ENCODE data around the gene CRLF3. TPM values are rescaled to one million over a fixed set of nuclear protein-coding genes. Genes with fewer than 3 reads are reported as not detected.

The CRLF3 gene, protein sequence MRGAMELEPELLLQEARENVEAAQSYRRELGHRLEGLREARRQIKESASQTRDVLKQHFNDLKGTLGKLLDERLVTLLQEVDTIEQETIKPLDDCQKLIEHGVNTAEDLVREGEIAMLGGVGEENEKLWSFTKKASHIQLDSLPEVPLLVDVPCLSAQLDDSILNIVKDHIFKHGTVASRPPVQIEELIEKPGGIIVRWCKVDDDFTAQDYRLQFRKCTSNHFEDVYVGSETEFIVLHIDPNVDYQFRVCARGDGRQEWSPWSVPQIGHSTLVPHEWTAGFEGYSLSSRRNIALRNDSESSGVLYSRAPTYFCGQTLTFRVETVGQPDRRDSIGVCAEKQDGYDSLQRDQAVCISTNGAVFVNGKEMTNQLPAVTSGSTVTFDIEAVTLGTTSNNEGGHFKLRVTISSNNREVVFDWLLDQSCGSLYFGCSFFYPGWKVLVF
- total RNA-seq: 16.4 and 27.0 TPM in 2 replicates

DNA sequence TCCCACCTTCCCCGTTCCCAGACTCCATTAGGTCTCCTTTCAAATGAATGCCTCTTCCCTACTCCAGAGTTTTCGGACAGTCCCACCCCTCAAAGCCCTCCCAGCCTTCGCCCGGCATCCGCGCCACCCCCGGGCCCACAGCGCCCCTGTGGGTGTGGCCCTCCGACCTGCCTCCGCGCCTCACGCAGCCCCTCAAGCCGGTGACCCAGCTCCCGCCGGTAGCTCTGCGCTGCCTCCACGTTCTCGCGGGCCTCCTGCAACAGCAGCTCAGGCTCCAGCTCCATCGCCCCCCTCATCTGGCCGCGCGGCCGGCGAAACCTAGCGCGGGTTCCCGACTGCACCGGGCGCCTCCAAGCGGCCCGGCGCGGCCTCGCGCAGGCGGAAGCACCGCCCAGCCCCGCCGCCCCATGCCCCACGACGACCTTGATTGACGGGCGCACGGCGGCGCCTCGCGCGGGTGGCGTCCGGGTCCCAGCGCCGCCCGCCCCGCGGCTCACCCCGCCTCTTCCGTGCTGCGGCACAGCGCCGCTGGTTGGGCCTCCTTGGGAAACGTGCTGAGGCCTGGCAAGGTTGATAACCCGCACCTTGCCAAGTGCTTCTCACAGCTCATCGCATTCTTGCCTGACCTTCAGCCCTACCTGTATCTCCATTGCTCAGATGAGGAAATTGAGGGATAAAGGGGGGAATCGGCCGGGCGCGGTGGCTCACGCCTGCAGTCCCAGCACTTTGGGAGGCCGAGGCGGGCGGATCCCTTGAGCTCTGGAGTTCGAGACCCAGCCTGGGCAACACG is at the start of gene CRLF3:
CRLF3 (minus strand) TSS at position 337 of the 790 bp plus-strand sequence; CDS start at position 296, 41 bp downstream.

DNA sequence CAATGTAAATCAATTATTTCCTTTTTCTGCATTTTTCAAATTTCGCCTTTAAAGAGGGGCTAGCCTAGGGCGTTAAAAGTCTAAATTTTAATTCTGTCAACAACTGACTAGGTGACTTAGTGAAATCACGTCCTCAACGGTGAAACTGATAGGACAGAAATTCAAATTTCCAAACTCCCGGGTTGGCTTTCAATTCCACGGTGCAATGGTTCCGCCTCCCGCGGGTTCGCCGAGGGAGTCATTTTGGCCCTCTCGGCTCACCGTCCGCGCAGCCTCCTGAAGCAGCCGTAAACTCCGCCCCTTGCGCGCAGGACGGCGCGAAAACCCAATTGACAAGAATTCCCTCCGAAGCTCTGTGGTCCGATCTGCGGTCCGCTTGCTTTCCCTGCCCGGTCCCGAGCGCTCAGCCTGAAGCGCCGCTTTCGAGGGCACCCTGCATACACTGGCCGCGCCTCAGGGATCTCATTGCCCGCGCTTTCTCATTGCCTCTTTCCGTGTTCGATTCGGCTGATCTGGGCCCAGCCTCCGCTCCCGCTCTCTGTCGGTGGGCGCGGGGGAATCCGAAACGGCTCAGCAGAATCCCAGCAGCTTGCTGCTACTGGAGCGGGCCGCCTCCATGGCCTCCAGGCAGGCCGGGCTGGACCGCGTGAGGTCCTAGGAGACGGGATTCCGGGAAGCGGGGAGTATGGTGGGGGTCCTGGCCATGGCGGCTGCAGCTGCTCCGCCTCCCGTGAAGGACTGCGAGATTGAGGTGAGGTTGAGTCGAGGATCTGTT is 7.4 kb upstream of the CRLF3 start, which contains the start of gene ATAD5:
ATAD5 (plus strand) TSS at position 304 of the 775 bp plus-strand sequence; CDS start at position 686, 382 bp downstream.

Other genes starting within 250 kb of the CRLF3 start
- gene ATAD5, start 7.3 kb upstream of the CRLF3 start, total RNA-seq: 0.34 and 0.64 TPM in 2 replicates
- 6.5 and 8.8 TPM in 2 replicates for gene TEFM, start 81.5 kb upstream of the CRLF3 start, total RNA-seq
- 1.2 and 9.9 TPM in 2 replicates for gene ADAP2, start 97.3 kb upstream of the CRLF3 start, total RNA-seq
- 15.4 and 19.7 TPM in 2 replicates for gene RNF135, start 146.3 kb upstream of the CRLF3 start, total RNA-seq

All from nasal cavity respiratory epithelium epithelial cell of viscerocranial mucosa (primary cell).